Gastroesophageal sphincter (tissue), 3 donors: Measurements from ENCODE around the gene SMARCC2.

Experiments used
- EP300 ChIP-seq: sonication (generic); formaldehyde crosslinking; IDR thresholded peaks from one replicate; pipeline ENCODE4 v1.6.1; 2017; ENCODE audit warnings: antibody characterized with exemption, mild to moderate bottlenecking
- POLR2A ChIP-seq, 2 donors: fragments of 450-650 bp; IDR thresholded peaks; one replicate each; pipeline ENCODE4 v1.6.1; 2017; ENCODE audit warnings: antibody characterized with exemption in 2 of 2, mild to moderate bottlenecking in 2 of 2, moderate library complexity in 1 of 2
- POLR2AphosphoS5 ChIP-seq: sonication (generic); formaldehyde crosslinking; IDR thresholded peaks from one replicate; pipeline ENCODE4 v1.6.1; 2017; ENCODE audit warnings: antibody characterized with exemption
- TF ChIP-seq, protein P1 (sequence below), 4 experiments: fragments of 200-600 bp in 2 of 4; fragments of 450-650 bp in 2 of 4; sonication (generic) in 1 of 4; IDR thresholded peaks; one replicate each; pipeline ENCODE4 v1.5.1; 2017 to 2019; ENCODE audit warnings: antibody characterized with exemption in 4 of 4, mild to moderate bottlenecking in 2 of 4, moderate library complexity in 2 of 4

DNA sequence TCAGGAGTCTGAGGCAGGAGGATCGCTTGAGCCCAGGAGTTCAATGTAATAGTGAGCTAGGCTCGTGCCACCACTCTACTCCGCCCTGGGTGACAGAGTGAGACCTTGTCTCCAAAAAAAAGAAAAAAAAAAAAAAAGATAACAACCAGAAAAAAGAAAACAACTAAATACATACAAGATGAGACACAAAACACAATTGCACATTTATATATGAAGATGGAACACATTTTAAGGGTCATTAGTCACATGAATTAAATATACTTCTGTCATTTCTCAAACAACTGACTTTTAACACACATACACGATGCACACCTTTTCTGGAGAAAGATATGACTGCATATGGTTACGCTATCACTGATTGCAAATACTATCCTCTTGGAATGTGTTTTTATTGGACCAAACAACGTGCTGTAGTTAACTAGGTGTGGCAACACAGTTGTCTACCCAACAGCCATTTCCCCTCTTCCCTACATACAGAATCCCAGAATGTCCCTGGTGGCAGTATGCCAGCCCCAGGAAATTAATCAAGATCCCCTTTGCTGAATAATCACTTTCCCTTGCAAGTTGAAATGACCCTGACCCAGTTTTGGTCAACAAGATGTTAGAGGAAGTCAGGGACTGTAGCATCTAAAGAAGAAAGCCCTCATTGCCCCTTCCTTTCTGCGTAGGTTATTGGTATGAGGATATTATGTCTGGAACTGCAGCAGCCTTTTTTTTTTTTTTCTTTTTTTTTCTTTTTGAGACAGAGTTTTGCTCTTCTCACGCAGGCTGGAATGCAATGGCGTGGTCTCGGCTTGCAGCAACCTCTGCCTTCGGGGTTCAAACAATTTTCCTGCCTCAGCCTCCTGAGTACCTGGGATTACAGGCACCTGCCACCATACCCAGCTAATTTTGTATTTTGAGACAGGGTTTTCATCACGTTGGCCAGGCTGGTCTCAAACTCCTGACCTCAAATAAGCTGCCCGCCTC lies 42.5 kb downstream of the SMARCC2 start:
- TF ChIP-seq, protein P1, sequence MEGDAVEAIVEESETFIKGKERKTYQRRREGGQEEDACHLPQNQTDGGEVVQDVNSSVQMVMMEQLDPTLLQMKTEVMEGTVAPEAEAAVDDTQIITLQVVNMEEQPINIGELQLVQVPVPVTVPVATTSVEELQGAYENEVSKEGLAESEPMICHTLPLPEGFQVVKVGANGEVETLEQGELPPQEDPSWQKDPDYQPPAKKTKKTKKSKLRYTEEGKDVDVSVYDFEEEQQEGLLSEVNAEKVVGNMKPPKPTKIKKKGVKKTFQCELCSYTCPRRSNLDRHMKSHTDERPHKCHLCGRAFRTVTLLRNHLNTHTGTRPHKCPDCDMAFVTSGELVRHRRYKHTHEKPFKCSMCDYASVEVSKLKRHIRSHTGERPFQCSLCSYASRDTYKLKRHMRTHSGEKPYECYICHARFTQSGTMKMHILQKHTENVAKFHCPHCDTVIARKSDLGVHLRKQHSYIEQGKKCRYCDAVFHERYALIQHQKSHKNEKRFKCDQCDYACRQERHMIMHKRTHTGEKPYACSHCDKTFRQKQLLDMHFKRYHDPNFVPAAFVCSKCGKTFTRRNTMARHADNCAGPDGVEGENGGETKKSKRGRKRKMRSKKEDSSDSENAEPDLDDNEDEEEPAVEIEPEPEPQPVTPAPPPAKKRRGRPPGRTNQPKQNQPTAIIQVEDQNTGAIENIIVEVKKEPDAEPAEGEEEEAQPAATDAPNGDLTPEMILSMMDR (IDR thresholded peaks at IDR 0.05), result no peak
- no peak for TF ChIP-seq EP300
- TF ChIP-seq POLR2A (IDR thresholded peaks at IDR 0.05), result no peak
- TF ChIP-seq POLR2AphosphoS5, result peak; percentile 36
